Measurements from ENCODE around the gene FAM83G.

FAM83G gene

DNA sequence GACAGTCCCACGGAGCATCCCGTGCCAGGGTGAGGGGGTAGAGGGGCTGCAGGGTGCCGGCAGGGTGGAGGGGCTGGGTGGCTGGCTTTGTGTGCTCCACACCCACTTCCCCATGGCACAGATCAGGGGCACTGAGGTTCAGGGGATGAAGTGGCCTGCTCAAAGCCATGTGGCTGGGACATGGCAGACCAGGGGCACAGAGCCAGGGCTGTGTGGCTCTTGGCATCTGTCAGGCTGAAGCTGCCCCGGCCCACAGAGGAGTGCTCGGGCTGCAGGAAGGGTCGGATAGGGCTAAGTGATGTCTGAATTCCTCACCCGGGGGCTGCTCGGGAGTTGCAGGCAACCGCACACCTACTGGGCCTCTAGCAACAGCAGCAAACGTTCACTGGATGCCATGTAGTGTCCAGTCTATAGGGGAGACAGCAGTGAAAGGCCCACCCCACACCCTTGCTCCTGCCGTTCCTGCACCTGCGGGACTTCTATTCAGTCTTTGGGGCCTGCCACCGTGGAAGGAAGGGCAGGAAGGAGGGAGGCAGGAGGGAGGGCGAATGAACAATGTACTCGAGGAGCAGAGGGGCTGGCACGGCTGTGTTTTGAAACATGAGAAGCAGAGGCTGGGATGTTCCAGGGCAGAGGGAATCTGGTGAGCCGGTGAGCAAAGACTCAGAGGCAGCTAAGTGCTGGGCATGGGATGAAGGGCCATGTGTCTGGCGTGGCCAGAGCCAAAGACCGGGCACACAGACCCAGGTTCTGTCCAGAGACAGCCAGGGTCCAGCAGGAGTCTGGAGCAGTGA, 37.5 kb downstream of the FAM83G start:
- no peak for TF ChIP-seq ISL1 (CRISPR knock-in tag; IDR thresholded peaks at IDR 0.05)
- TF ChIP-seq, protein P1, sequence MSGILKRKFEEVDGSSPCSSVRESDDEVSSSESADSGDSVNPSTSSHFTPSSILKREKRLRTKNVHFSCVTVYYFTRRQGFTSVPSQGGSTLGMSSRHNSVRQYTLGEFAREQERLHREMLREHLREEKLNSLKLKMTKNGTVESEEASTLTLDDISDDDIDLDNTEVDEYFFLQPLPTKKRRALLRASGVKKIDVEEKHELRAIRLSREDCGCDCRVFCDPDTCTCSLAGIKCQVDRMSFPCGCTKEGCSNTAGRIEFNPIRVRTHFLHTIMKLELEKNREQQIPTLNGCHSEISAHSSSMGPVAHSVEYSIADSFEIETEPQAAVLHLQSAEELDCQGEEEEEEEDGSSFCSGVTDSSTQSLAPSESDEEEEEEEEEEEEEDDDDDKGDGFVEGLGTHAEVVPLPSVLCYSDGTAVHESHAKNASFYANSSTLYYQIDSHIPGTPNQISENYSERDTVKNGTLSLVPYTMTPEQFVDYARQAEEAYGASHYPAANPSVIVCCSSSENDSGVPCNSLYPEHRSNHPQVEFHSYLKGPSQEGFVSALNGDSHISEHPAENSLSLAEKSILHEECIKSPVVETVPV (CRISPR knock-in tag; IDR thresholded peaks at IDR 0.05): no peak
- TF ChIP-seq ZFP30 (CRISPR knock-in tag; IDR thresholded peaks at IDR 0.05): no peak
- TF ChIP-seq ZNF565 (CRISPR knock-in tag; conservative IDR thresholded peaks at IDR 0.05; ENCODE audit: low read depth): no peak
- TF ChIP-seq ZFP3 (CRISPR knock-in tag; IDR thresholded peaks at IDR 0.05): no peak
- TF ChIP-seq TCF4 (CRISPR knock-in tag; IDR thresholded peaks at IDR 0.05; ENCODE audit: borderline replicate concordance): no peak
- TF ChIP-seq RARB (CRISPR knock-in tag; IDR thresholded peaks at IDR 0.05): no peak
- TF ChIP-seq OSR1 (CRISPR knock-in tag; IDR thresholded peaks at IDR 0.05): no peak
- ATAC-seq: peak; percentile 82

- TF ChIP-seq ZC3H10 (CRISPR knock-in tag; IDR thresholded peaks at IDR 0.05) (no peak), SNAI2 (CRISPR knock-in tag; IDR thresholded peaks at IDR 0.05) (no peak), TCF4 (CRISPR knock-in tag; IDR thresholded peaks at IDR 0.05; ENCODE audit: borderline replicate concordance) (no peak), PPARA (CRISPR knock-in tag; IDR thresholded peaks at IDR 0.05; ENCODE audit: borderline replicate concordance) (no peak), BACH2 (CRISPR knock-in tag; IDR thresholded peaks at IDR 0.05; ENCODE audit: borderline replicate concordance) (no peak), ZFP30 (CRISPR knock-in tag; IDR thresholded peaks at IDR 0.05) (no peak), OSR1 (CRISPR knock-in tag; IDR thresholded peaks at IDR 0.05) (no peak), TOX (CRISPR knock-in tag; IDR thresholded peaks at IDR 0.05; ENCODE audit: borderline replicate concordance) (no peak), PATZ1 (CRISPR knock-in tag; IDR thresholded peaks at IDR 0.05; ENCODE audit: borderline replicate concordance) (no peak), GLIS3 (CRISPR knock-in tag; IDR thresholded peaks at IDR 0.05) (no peak), ZNF70 (CRISPR knock-in tag; IDR thresholded peaks at IDR 0.05) (no peak), ESRRG (CRISPR knock-in tag; IDR thresholded peaks at IDR 0.05) (no peak), CSDC2 (CRISPR knock-in tag; IDR thresholded peaks at IDR 0.05) (no peak), ISL1 (CRISPR knock-in tag; IDR thresholded peaks at IDR 0.05) (no peak)
- TF ChIP-seq, protein P2, sequence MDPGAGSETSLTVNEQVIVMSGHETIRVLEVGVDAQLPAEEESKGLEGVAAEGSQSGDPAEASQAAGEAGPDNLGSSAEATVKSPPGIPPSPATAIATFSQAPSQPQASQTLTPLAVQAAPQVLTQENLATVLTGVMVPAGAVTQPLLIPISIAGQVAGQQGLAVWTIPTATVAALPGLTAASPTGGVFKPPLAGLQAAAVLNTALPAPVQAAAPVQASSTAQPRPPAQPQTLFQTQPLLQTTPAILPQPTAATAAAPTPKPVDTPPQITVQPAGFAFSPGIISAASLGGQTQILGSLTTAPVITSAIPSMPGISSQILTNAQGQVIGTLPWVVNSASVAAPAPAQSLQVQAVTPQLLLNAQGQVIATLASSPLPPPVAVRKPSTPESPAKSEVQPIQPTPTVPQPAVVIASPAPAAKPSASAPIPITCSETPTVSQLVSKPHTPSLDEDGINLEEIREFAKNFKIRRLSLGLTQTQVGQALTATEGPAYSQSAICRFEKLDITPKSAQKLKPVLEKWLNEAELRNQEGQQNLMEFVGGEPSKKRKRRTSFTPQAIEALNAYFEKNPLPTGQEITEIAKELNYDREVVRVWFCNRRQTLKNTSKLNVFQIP (CRISPR knock-in tag; IDR thresholded peaks at IDR 0.05; ENCODE audit: borderline replicate concordance, low read depth): no peak
- TF ChIP-seq, protein P1 (CRISPR knock-in tag; IDR thresholded peaks at IDR 0.05): no peak
- TF ChIP-seq, protein P3, sequence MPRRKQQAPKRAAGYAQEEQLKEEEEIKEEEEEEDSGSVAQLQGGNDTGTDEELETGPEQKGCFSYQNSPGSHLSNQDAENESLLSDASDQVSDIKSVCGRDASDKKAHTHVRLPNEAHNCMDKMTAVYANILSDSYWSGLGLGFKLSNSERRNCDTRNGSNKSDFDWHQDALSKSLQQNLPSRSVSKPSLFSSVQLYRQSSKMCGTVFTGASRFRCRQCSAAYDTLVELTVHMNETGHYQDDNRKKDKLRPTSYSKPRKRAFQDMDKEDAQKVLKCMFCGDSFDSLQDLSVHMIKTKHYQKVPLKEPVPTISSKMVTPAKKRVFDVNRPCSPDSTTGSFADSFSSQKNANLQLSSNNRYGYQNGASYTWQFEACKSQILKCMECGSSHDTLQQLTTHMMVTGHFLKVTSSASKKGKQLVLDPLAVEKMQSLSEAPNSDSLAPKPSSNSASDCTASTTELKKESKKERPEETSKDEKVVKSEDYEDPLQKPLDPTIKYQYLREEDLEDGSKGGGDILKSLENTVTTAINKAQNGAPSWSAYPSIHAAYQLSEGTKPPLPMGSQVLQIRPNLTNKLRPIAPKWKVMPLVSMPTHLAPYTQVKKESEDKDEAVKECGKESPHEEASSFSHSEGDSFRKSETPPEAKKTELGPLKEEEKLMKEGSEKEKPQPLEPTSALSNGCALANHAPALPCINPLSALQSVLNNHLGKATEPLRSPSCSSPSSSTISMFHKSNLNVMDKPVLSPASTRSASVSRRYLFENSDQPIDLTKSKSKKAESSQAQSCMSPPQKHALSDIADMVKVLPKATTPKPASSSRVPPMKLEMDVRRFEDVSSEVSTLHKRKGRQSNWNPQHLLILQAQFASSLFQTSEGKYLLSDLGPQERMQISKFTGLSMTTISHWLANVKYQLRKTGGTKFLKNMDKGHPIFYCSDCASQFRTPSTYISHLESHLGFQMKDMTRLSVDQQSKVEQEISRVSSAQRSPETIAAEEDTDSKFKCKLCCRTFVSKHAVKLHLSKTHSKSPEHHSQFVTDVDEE (CRISPR knock-in tag; IDR thresholded peaks at IDR 0.05): no peak
- no peak for ATAC-seq
These were observed 38.9 kb downstream of the FAM83G start for GRCh38 chr17:18965530-18966236.

Data from SK-N-SH treated with all-trans-retinoic acid at 6 μM for 48 hours (cell line).